ENCODE results near the gene HOXB5. TPM values are rescaled to one million over a fixed set of nuclear protein-coding genes. Genes with fewer than 3 reads are reported as not detected.

HOXB5 gene
- total and polyA plus RNA-seq, 8 donors: 0.43 to 50.4 (median 2.4) TPM; not detected in 1

DNA sequence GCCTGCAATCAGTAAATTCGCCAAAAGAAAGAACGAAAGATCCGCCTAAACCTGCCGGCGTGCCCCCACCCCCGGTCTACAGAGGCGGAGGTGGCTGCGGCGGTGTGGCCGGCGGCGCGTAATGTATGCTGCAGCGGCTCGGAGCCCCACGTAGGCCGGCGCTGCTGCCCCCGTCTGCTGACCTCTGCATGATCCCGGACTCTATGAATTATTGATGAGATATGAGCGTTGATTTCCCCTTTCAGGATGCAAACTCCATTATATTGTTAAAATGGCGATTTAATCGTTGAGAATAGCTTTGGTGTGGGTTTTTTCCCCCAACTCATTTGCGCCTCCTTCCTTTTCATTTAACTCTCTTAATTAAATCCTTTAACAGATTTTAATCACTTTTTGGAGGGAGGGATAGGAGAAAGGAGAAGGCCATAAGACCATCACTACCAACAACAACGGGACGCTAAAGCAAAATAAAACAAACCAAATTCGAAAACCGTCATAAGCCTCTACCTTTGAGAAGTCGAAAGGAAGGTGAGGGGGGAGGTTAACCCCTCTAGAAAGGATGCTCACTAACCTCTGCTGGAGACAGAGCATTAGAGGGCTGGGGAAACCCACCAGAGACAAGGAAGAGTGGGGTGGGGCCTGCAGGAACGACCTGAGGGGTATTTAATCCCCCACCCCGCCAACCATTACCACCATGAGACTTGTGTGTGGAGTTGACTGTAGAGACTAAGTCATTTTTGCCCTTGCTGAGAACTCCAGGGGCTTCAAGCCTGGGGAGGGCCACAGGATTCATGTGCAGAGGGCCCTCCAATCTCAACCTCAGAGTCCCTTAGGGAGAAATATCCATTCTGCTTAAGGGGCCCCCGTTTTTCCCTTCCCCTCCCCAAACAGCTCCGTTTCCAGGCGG is 7.0 kb downstream of the HOXB5 start:
- Histone ChIP-seq H3K27me3 (peaks cover 0 to 100% (median 76%) of the 10 kb centered on the region in 3 donors), H3K4me1 (peaks cover 18 to 81% (median 45%) of the 10 kb centered on the region in 4 donors), H3K9me3 (no peaks in the 10 kb centered on the region), H3K36me3 (no peaks in the 10 kb centered on the region), H3K4me3 (peak overlapping the region; percentile 50 to 56 (median 54)), H3K27ac (peak overlapping the region; percentile 81 to 95 (median 93))
- intact Hi-C loops (cut with DNase I; ENCODE audit: low total_unique reads): no loop called here
- DNase-seq: no peak
- TF ChIP-seq, protein P1, sequence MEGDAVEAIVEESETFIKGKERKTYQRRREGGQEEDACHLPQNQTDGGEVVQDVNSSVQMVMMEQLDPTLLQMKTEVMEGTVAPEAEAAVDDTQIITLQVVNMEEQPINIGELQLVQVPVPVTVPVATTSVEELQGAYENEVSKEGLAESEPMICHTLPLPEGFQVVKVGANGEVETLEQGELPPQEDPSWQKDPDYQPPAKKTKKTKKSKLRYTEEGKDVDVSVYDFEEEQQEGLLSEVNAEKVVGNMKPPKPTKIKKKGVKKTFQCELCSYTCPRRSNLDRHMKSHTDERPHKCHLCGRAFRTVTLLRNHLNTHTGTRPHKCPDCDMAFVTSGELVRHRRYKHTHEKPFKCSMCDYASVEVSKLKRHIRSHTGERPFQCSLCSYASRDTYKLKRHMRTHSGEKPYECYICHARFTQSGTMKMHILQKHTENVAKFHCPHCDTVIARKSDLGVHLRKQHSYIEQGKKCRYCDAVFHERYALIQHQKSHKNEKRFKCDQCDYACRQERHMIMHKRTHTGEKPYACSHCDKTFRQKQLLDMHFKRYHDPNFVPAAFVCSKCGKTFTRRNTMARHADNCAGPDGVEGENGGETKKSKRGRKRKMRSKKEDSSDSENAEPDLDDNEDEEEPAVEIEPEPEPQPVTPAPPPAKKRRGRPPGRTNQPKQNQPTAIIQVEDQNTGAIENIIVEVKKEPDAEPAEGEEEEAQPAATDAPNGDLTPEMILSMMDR (IDR thresholded peaks at IDR 0.05): no peak
- TF ChIP-seq POLR2A (IDR thresholded peaks at IDR 0.05) (no peak), POLR2AphosphoS5 (IDR thresholded peaks at IDR 0.05) (no peak), EP300 (IDR thresholded peaks at IDR 0.05) (no peak)
- WGBS, 5 donors: 13 to 18% (median 16%) methylated on average over 34 of the region's 34 CpGs

DNA sequence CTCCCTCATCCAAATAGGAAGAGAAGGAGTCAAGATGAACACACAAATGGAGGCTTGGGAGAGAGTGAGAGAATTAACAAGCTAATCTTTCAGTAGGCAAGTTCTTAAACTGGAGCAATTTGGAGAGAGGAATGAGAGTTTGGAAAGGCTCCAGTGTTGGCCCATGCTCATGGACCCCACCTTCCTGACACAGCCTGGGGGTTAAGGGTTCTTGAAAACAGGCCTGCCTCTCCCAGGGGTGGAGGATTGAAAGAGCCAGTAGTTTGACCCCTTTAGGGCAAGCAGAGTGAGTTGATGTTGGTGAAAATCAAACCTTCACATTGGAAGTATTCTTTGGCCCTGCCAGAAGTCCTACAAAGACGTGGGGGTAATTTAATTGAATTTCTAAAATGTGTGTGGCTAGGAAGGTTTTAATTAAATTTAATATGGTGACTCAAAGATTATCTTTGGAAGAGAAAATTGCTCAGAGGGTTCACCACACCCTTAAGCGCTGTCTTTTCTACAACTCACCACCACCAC is 9.3 kb downstream of the HOXB5 start:
- peaks cover 18 to 77% (median 47%) of the 10 kb centered on the region in 4 donors for H3K4me1 ChIP-seq
- H3K36me3 ChIP-seq: no peaks in the 10 kb centered on the region
- peak overlapping the region; percentile 81 to 95 (median 93) for H3K27ac ChIP-seq
- intact Hi-C loops (cut with DNase I; ENCODE audit: low total_unique reads): no loop called here
- WGBS, 5 donors: 21 to 45% (median 29%) methylated on average over 2 of the region's 2 CpGs
- TF ChIP-seq POLR2A (IDR thresholded peaks at IDR 0.05) (no peak), EP300 (IDR thresholded peaks at IDR 0.05) (no peak), POLR2AphosphoS5 (IDR thresholded peaks at IDR 0.05) (no peak)
- TF ChIP-seq, protein P1 (IDR thresholded peaks at IDR 0.05): no peak
- DNase-seq: no peak
- H3K27me3 ChIP-seq: peaks cover 0 to 100% (median 80%) of the 10 kb centered on the region in 3 donors
- peak overlapping the region in 3 of 4 donors; percentile 50 to 56 (median 52) for H3K4me3 ChIP-seq
- no peaks in the 10 kb centered on the region for H3K9me3 ChIP-seq

DNA sequence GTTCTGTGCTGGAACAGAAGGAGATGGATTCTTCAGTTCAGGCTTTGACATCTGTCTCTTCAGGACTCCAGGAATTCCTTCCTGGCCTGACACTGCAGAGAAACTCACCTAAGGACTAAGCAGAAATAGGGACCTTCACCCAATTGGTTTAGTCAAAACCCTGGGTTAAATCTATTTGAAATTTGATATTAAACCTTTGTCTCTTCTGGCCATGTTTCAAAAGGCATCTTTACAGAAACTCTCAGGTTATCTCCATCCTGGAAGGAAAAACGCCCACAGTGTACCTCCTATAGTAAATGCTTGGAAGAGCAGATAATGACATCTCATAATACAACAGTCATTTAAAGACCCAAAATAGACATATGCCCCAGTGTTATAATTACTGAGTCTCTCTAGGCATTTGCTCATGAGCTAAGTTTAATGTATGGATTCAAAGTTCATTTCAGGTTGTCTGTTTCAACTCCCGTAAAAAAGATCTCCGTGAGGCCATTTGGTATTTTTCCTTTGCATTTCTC is 9.8 kb downstream of the HOXB5 start:
- Histone ChIP-seq H3K27me3 (peaks cover 0 to 100% (median 82%) of the 10 kb centered on the region in 3 donors), H3K4me1 (peaks cover 18 to 80% (median 49%) of the 10 kb centered on the region in 4 donors), H3K4me3 (no peak overlapping the region), H3K36me3 (no peaks in the 10 kb centered on the region), H3K9me3 (no peaks in the 10 kb centered on the region), H3K27ac (peak overlapping the region in 4 of 5 donors; percentile 91 to 95 (median 93))
- TF ChIP-seq EP300 (IDR thresholded peaks at IDR 0.05) (no peak), POLR2A (IDR thresholded peaks at IDR 0.05) (no peak), POLR2AphosphoS5 (IDR thresholded peaks at IDR 0.05) (no peak)
- TF ChIP-seq, protein P1 (IDR thresholded peaks at IDR 0.05): no peak
- WGBS, 5 donors: 43 to 56% (median 51%) methylated on average over 3 of the region's 3 CpGs
- no peak for DNase-seq
- intact Hi-C loops (cut with DNase I; ENCODE audit: low total_unique reads): no loop called here

DNA sequence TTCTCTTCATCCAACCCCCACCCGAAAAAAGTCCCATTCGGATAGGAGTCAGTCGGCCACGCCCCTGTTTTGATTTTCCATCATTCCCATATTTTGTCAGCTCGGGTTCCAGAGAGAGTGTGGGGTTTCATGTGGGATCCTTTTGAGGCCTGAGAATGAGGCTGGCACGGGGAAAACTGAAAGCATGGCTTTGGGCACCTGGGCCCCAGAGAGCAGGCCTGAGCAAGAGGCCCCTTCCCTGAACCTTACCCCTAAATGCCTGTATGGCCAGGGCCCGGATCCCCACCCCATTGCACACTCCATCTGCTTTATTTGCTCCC is 10.9 kb downstream of the HOXB5 start:
- 25 to 35% (median 30%) methylated on average over 7 of the region's 7 CpGs for WGBS, 5 donors
- Histone ChIP-seq H3K36me3 (no peaks in the 10 kb centered on the region), H3K27me3 (peaks cover 0 to 100% (median 86%) of the 10 kb centered on the region in 3 donors), H3K27ac (peak overlapping the region; percentile 47 to 95 (median 93)), H3K4me1 (peaks cover 17 to 75% (median 46%) of the 10 kb centered on the region in 4 donors), H3K4me3 (peak overlapping the region; percentile 57 to 61 (median 58)), H3K9me3 (no peaks in the 10 kb centered on the region)
- TF ChIP-seq POLR2AphosphoS5 (IDR thresholded peaks at IDR 0.05) (no peak), POLR2A (IDR thresholded peaks at IDR 0.05) (no peak), EP300 (IDR thresholded peaks at IDR 0.05) (no peak)
- TF ChIP-seq, protein P1 (IDR thresholded peaks at IDR 0.05): no peak
- intact Hi-C loops (cut with DNase I; ENCODE audit: low total_unique reads): no loop called here
- DNase-seq: no peak

Data from stomach (tissue), 9 donors.